HG03103 (cell line): ENCODE data around the gene CKAP4.

ENCODE experiments used
- ATAC-seq: cut with Tn5 transposase; IDR thresholded peaks from one replicate; pipeline ENCODE4 v1.9.1; 2021; ENCODE audit warnings: low read depth; ENCODE audit not compliant: unreplicated experiment

CKAP4 gene

GRCh38 chr12:106205208-106206069, 42.4 kb downstream of the CKAP4 start:
- ATAC-seq: no peak

DNA sequence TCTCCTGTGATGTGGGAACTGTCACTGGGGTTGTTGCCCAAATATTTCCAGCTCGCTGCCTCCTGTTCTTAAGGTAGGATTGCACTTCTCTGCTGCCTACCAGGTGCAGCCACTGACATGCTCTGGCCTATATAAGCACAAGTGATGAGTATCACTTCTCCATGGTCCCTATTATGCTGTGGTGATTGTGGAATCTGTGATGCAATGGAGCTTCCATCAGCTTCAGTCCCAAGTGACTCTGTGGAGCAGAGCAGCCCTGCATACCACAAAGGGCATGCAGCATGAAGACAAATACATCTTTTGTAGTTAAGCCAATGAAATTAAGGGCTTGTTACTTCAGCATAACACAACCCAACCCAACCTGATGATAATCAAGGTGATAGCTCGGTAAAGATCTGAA, 43.5 kb downstream of the CKAP4 start:
- ATAC-seq: no peak

DNA sequence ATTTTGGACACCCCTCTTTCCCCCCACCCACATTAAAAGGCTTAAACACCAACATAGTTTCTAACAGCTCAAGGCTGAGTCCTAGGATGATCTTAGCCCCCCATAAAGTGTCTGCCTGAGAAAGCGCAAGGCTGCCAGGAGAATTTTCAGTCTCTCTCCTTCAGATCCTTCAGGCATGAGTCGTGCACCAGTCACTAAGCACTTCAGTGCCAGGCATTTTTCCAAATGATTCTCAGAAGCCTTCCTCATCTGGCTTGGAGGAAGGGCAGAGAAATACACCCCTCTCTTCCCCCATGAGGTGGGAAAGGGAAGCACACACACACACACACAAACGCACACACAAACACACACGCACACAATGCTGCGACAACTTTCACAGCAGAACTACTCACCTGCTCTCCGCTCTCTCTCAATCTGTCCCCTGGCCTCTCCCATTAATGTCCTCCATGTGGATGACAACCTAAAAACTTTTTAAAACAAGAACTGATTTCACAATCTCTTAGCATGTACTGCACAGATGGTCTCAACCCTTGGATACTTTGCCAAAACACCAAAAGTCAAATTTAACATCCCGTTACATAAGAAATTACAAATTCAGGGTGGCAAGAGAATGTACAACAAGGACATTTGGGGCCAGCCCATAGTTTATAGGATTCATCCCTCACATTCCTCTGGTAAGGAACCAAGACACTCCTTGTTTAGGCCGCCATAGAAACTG, 49.8 kb downstream of the CKAP4 start:
- no peak for ATAC-seq

- ATAC-seq: no peak
Measured at GRCh38 chr12:106195621-106196027, 52.2 kb downstream of the CKAP4 start.

GRCh38 chr12:106194351-106194750, 53.5 kb downstream of the CKAP4 start:
- no peak for ATAC-seq

GRCh38 chr12:106193394-106194215, 54.2 kb downstream of the CKAP4 start:
- no peak for ATAC-seq

- ATAC-seq: no peak
Measured at GRCh38 chr12:106192659-106193393, 55.0 kb downstream of the CKAP4 start.

- ATAC-seq: no peak
Measured at GRCh38 chr12:106190581-106190980, 57.2 kb downstream of the CKAP4 start.

GRCh38 chr12:106189341-106189740, 58.5 kb downstream of the CKAP4 start:
- ATAC-seq: no peak

DNA sequence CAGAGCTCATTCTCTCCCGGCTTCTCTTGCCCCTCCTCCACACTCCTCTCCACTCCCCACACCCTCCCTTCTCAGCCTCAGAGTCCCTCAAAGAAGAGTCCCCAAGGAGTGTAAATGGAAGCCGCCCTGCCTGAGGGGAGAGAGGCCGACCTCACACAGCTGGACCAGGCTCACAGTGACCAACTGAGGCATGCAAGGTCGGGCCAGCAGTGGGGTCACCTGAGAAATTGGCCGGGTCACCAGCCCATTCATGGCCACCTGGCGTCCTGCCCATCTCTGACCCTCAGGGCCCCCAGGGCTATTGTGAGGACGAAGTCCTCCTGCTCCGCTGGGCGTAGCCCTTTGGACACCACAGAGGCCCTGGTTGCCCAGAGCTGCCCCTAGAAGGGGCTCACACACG, 59.6 kb downstream of the CKAP4 start:
- no peak for ATAC-seq
